ENCODE measurements around the gene TGM4. TPM values are rescaled to one million over a fixed set of nuclear protein-coding genes. Genes with fewer than 3 reads are reported as not detected.

Gene TGM4
- total RNA-seq, 2 experiments from 2014 or later, result not detected

DNA sequence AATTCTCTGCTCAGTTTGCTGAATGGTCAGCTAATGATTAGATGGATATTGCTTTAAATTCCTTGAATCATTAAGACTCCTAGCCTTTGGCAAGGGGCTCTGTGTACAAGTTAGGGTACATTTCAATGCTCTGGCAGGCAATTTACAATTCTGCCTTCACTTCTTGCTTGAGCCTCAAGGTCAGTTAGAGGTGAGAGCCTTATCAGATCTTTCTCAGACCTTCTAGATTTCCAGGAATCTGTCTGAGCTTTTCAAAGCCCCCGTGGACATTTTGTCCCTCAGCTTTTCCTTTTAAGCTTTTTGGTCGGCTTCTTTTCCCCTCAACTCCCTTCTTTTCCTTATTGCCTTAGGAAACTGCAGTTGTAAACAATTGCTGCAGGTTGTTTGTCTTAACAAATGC is 34.7 kb downstream of the TGM4 start:
- Mint-ChIP-seq H3K9me3 (no peaks in the 10 kb centered on the region), H3K27me3 (peaks cover 13% of the 10 kb centered on the region), H3K36me3 (ENCODE audit: low read depth) (no peaks in the 10 kb centered on the region), H3K27ac (no peak overlapping the region), H3K4me1 (no peaks in the 10 kb centered on the region), H3K4me3 (no peak overlapping the region)
- DNase-seq, result no peak
- POLR2A ChIA-PET, result interaction anchor here (1.1 kb wide), 1 partner anchor 18 kb away, joined by 3 read pairs; no protein-coding TSS in a partner anchor
- CTCF ChIA-PET, result no interaction called here

DNA sequence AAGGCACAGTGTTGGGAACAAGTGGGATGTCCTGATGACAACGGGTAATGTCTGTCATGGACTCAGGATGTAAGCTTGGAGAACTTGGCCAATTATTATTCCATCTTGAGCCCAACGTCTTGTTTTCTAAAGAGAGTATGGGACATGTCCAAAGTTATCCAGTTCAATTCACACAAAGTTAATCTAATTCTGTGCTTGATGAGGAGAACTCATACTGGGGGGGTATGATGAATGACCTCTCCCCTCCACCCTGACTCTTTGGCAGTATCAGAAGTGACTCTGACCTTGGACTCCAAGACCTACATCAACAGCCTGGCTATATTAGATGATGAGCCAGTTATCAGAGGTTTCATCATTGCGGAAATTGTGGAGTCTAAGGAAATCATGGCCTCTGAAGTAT is 36.3 kb downstream of the TGM4 start:
- Mint-ChIP-seq H3K27me3 (peaks cover 12% of the 10 kb centered on the region), H3K36me3 (ENCODE audit: low read depth) (no peaks in the 10 kb centered on the region), H3K9me3 (no peaks in the 10 kb centered on the region), H3K4me1 (no peaks in the 10 kb centered on the region), H3K4me3 (no peak overlapping the region), H3K27ac (no peak overlapping the region)
- DNase-seq, result no peak
- ChIA-PET POLR2A (no interaction called here), CTCF (no interaction called here)

DNA sequence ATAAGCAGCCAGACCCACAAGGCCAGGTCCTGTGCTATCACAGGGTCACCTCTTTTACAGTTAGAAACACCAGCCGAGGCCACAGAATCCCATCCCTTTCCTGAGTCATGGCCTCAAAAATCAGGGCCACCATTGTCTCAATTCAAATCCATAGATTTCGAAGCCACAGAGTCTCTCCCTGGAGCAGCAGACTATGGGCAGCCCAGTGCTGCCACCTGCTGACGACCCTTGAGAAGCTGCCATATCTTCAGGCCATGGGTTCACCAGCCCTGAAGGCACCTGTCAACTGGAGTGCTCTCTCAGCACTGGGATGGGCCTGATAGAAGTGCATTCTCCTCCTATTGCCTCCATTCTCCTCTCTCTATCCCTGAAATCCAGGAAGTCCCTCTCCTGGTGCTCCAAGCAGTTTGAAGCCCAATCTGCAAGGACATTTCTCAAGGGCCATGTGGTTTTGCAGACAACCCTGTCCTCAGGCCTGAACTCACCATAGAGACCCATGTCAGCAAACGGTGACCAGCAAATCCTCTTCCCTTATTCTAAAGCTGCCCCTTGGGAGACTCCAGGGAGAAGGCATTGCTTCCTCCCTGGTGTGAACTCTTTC is 39.6 kb downstream of the TGM4 start:
- POLR2A ChIA-PET, result interaction anchor here (1.3 kb wide), 1 partner anchor 10 kb away, joined by 3 read pairs; no protein-coding TSS in a partner anchor
- DNase-seq, result peak; percentile 65
- Mint-ChIP-seq H3K9me3 (no peaks in the 10 kb centered on the region), H3K27me3 (peaks cover 12% of the 10 kb centered on the region), H3K4me3 (no peak overlapping the region), H3K36me3 (ENCODE audit: low read depth) (no peaks in the 10 kb centered on the region), H3K4me1 (no peaks in the 10 kb centered on the region), H3K27ac (no peak overlapping the region)
- CTCF ChIA-PET, result interaction anchor here (0.8 to 5.2 kb wide), 12 partner anchors 8 to 385 kb away, joined by 3 to 34 read pairs (median 3); no protein-coding TSS in a partner anchor

DNA sequence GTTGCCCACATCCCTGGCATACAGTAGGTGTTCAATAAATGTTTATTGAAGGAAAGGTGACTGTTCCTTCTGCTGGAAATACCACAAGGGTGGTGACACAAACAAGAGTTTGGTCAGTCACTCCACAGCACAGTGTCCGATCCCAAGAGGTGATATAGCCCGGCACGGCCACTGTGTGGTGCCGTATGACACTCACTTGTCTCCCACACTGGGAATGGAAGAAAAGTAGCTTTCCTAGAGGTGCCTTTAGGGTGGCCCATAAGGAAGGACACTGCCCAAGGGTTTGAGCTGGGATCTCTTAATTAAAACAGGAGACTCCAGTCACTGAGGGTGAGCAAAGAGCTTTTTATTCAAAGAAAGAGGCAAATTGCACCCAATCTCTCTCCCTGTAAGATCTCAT is 40.5 kb downstream of the TGM4 start:
- CTCF ChIA-PET, result interaction anchor here (0.6 to 5.2 kb wide), 8 partner anchors 9 to 386 kb away, joined by 3 to 34 read pairs (median 3); no protein-coding TSS in a partner anchor
- H3K36me3 Mint-ChIP-seq (ENCODE audit: low read depth), result no peaks in the 10 kb centered on the region
- H3K4me3 Mint-ChIP-seq, result no peak overlapping the region
- no peak overlapping the region for H3K27ac Mint-ChIP-seq
- no peak for DNase-seq
- POLR2A ChIA-PET, result interaction anchor here (0.9 kb wide), 1 partner anchor 61 kb away, joined by 4 read pairs; the partner anchor contains the start of genes EXOSC7 and ZDHHC3
- no peaks in the 10 kb centered on the region for H3K9me3 Mint-ChIP-seq
- H3K4me1 Mint-ChIP-seq, result no peaks in the 10 kb centered on the region
- H3K27me3 Mint-ChIP-seq, result peaks cover 6% of the 10 kb centered on the region

DNA sequence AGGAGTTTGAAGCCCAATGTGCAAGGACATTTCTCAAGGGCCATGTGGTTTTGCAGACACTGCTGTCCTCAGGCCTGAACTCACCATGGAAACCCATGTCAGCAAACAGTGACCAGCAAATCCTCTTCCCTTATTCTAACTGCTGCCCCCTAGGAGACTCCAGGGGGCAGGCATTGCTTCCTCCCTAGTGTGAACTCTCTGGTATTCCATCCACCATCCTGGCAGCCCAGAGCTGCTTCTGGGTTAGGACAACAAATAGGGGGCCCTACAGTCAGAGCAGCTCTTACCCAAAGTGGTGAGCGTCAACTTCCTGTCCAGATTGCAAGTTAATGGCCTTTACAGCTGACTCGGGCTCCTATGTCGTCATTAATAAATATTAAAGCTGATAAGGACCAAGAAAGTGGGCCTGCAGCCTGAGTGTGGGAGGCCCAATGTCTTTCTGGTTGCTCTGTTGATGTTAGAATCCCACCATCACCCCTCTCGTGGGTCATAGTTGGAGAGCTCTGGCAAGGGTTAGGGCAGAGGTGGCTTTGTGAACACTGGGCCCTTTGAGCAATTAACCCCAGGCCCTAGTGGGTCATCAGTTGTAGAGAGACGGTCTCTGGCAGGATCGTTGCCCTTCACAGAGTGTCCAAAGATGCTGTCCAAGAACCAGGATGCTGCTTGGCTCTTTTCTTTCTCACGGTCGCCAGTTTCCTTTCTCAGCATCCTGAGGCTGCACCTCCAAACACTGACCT is 41.5 kb downstream of the TGM4 start:
- H3K4me3 Mint-ChIP-seq, result no peak overlapping the region
- H3K27ac Mint-ChIP-seq, result no peak overlapping the region
- DNase-seq, result no peak
- H3K36me3 Mint-ChIP-seq (ENCODE audit: low read depth), result peaks cover 2% of the 10 kb centered on the region
- CTCF ChIA-PET, result interaction anchor here (0.6 to 5.2 kb wide), 2 partner anchors 239 to 383 kb away, joined by 3 to 34 read pairs; no protein-coding TSS in a partner anchor
- POLR2A ChIA-PET, result no interaction called here
- no peaks in the 10 kb centered on the region for H3K4me1 Mint-ChIP-seq
- H3K27me3 Mint-ChIP-seq, result peaks cover 3% of the 10 kb centered on the region
- H3K9me3 Mint-ChIP-seq, result no peaks in the 10 kb centered on the region

DNA sequence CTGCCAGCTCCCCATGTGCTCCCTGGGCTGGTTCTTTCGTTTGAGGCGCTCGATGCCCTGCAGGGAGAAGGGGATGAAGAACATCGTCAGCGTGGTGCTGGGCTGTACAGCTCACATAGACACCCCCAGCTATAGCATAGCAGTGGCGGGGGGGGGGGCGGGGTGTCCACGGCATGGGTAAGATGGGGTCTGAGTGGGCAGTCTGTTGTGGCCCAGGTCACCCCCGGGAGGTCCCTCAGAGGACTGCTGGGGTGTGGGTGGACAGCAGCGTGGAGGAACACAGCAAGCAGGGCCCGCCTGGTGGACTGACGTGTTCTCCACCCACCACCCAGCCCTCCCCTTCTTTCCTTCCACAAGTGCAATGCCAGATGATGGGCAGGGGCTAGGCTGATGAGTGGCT is 43.7 kb downstream of the TGM4 start:
- POLR2A ChIA-PET, result no interaction called here
- no peak for DNase-seq
- peaks cover under 1% of the 10 kb centered on the region for H3K27me3 Mint-ChIP-seq
- H3K4me3 Mint-ChIP-seq, result no peak overlapping the region
- no peaks in the 10 kb centered on the region for H3K9me3 Mint-ChIP-seq
- H3K36me3 Mint-ChIP-seq (ENCODE audit: low read depth), result peaks cover 2% of the 10 kb centered on the region
- no peaks in the 10 kb centered on the region for H3K4me1 Mint-ChIP-seq
- CTCF ChIA-PET, result no interaction called here
- no peak overlapping the region for H3K27ac Mint-ChIP-seq

DNA sequence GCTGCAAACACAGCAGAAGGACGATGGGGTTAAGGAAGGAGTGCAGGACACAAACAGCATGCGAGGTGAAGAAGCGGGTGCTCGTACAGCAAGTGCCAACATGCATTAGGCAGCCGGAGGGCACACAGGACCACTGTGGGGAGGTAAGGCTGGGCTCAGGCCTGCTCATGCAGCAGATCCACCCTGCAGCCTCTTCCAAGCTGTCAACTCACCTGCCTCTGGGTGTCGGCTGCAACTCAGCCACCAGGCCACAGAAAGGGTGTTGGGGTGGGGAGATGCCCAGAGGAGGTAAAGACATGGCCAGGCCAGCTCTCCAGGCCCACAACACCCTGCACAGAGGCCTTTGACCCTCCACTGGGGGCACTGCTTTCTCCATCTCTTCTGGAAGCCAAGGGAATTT is 44.2 kb downstream of the TGM4 start:
- H3K27ac Mint-ChIP-seq, result no peak overlapping the region
- no peaks in the 10 kb centered on the region for H3K4me1 Mint-ChIP-seq
- peaks cover 2% of the 10 kb centered on the region for H3K36me3 Mint-ChIP-seq (ENCODE audit: low read depth)
- no peak for DNase-seq
- no peaks in the 10 kb centered on the region for H3K27me3 Mint-ChIP-seq
- H3K9me3 Mint-ChIP-seq, result no peaks in the 10 kb centered on the region
- ChIA-PET POLR2A (no interaction called here), CTCF (no interaction called here)
- H3K4me3 Mint-ChIP-seq, result no peak overlapping the region

DNA sequence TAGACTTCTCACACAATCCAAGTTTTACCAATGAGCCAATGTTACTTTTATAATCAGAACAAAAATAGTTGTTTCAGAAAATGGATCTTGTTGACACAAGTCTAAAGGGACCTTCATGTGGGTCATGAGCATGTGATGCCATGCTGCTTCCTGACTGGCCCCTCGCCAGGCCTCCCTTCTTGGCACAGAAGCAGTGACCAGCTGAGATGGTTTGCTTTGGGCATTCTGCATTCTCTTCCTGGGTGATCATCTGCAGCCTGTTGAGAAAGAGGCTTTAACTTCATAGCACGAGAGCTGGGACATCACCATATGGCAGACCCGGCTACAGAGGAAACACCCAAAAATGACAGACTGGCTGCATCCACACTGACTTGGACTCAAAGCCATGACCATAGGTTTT is 45.7 kb downstream of the TGM4 start:
- Mint-ChIP-seq H3K27ac (no peak overlapping the region), H3K4me3 (no peak overlapping the region), H3K36me3 (ENCODE audit: low read depth) (peaks cover 2% of the 10 kb centered on the region), H3K27me3 (no peaks in the 10 kb centered on the region), H3K4me1 (no peaks in the 10 kb centered on the region), H3K9me3 (no peaks in the 10 kb centered on the region)
- DNase-seq, result no peak
- CTCF ChIA-PET, result no interaction called here
- POLR2A ChIA-PET, result no interaction called here

DNA sequence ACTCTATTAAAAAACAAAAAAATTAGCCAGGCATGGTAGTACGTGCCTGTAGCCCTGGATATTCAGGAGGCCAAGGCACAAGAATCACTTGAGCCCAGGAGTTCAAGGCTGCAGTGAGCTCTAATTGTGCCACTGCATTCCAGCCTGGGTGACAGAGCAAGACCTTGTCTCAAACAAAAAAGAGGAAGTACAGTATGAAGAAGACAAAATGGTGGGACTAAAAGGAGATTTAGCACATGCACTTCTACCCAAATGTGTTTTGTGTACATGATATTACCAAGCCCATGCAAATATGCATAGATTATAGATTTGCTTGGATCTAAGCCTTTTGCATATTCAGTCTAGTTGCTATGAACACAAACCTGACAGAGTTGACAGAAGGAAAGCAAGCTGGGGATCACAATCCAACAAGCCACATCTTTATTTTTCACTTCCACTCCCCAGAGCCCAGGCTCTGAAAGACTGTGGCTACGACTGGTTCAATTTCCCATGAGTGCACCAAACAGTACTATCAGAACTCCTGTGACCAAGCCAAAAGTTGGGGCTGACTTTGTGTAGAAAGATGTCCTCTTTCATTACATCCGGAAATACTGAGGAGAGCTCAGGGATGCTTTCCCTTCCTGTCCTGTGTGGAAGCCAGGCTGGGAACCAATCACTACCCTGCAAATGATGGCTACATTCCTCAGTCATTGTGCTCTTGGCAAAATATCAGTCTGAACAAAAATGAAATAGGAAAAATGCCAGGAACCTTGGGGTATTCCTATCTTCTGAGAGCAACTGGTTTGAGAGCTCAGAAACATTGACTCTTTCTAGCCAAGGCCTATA is 49.4 kb downstream of the TGM4 start:
- Mint-ChIP-seq H3K4me3 (no peak overlapping the region), H3K27me3 (no peaks in the 10 kb centered on the region), H3K4me1 (no peaks in the 10 kb centered on the region), H3K9me3 (no peaks in the 10 kb centered on the region), H3K27ac (no peak overlapping the region), H3K36me3 (ENCODE audit: low read depth) (peaks cover 18% of the 10 kb centered on the region)
- ChIA-PET CTCF (interaction anchor here (1.7 kb wide), 1 partner anchor 10 kb away, joined by 9 read pairs; no protein-coding TSS in a partner anchor), POLR2A (interaction anchor here (0.7 kb wide), 1 partner anchor 10 kb away, joined by 3 read pairs; no protein-coding TSS in a partner anchor)
- no peak for DNase-seq

DNA sequence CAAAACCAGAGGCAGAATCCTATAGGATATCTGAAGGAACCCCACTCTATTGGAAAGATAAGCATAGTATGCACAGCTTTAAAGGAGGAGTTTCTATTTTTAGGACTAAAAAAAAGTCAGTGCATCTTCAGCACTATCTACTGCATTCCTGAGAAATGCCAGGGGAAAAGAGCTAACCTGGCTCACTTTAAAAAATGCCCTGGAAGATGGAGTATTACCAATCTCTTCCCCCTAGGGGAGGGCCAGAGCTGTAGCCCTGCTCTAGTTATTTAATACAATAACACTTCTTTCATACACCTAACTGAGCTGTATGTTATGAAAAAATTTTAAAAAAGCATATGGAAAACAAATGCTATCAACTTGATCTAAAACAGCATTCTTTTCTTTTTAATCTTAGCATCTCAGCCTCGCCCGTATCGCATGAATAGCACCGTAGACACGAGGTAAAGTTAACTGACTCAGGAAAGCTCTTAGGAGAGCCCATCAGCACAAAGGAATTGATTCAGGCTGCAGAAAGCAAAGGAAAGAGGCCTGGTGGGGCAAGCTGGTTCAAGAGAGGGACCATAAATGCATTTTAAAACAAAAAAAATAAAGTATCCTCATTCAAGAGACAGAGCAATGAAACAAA is 50.2 kb downstream of the TGM4 start:
- POLR2A ChIA-PET, result interaction anchor here (0.7 kb wide), 2 partner anchors 9 to 11 kb away, joined by 3 read pairs; no protein-coding TSS in a partner anchor
- no peak overlapping the region for H3K27ac Mint-ChIP-seq

DNA sequence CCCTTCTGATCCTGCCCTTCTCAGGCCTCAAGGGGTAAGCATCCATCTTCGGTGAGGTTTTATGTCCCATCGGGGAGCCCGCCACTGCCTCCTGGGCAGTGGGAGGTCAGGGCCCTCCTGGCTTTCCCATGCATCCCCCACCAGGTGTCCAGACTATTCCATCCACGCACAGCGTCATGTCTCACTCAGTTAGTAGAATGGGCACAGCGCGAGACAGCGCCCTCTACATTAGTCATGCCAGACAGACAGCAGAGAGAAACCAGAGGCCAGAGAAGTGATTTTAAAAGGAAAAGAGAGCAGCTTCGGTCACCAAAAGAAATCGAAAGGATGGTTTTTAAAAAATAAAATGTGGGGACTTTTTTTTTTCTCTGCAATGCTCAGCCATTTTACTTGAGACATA is 51.8 kb downstream of the TGM4 start:
- Mint-ChIP-seq H3K36me3 (ENCODE audit: low read depth) (peaks cover 19% of the 10 kb centered on the region), H3K4me1 (no peaks in the 10 kb centered on the region), H3K27ac (no peak overlapping the region), H3K4me3 (no peak overlapping the region), H3K9me3 (no peaks in the 10 kb centered on the region), H3K27me3 (no peaks in the 10 kb centered on the region)
- CTCF ChIA-PET, result no interaction called here
- POLR2A ChIA-PET, result no interaction called here
- no peak for DNase-seq

More for the DNA sequence above, 50.2 kb downstream of the TGM4 start:
- H3K36me3 Mint-ChIP-seq (ENCODE audit: low read depth), result peaks cover 21% of the 10 kb centered on the region
- no peaks in the 10 kb centered on the region for H3K9me3 Mint-ChIP-seq
- no peaks in the 10 kb centered on the region for H3K27me3 Mint-ChIP-seq
- DNase-seq, result no peak
- no peaks in the 10 kb centered on the region for H3K4me1 Mint-ChIP-seq
- CTCF ChIA-PET, result interaction anchor here (0.6 to 1.7 kb wide), 2 partner anchors 11 to 71 kb away, joined by 3 to 9 read pairs; no protein-coding TSS in a partner anchor
- H3K4me3 Mint-ChIP-seq, result no peak overlapping the region

DNA sequence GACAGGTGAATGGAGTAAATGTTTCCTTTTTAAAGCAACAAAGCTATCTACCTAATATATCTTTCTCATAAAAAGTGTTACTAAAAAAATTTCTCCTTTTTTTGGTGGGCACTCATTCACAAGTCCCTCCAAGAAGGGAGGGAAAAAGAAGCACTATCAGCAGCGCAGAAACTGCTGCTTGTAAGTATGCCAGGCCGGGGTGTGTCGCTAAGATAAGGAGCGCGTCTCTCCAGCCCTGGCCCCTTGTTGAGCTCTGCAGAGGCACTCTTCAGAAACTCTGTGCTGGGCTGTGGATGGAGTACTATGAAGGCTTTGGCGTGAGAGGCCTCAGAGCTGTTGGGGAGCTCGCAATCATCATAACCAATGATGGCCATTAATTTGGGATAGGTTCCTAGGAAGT is 52.5 kb downstream of the TGM4 start:
- ChIA-PET POLR2A (interaction anchor here (0.6 to 0.9 kb wide), 2 partner anchors 18 to 298 kb away, joined by 3 to 4 read pairs; no protein-coding TSS in a partner anchor), CTCF (no interaction called here)
- peaks cover 19% of the 10 kb centered on the region for H3K36me3 Mint-ChIP-seq (ENCODE audit: low read depth)
- no peak overlapping the region for H3K4me3 Mint-ChIP-seq
- no peak for DNase-seq
- no peak overlapping the region for H3K27ac Mint-ChIP-seq
- H3K4me1 Mint-ChIP-seq, result no peaks in the 10 kb centered on the region
- H3K27me3 Mint-ChIP-seq, result no peaks in the 10 kb centered on the region
- H3K9me3 Mint-ChIP-seq, result no peaks in the 10 kb centered on the region
